Activated CD4-positive, alpha-beta T cell treated with anti-CD3 and anti-CD28 coated beads for 36 hours (primary cell): Measurements from ENCODE around the gene DDX55. TPM values are rescaled to one million over a fixed set of nuclear protein-coding genes. Genes with fewer than 3 reads are reported as not detected.
A peak's percentile ranks its signal among the peaks of the same experiment; 100 is the strongest.
"Not testable (repeated sequence)": the region's sequence is repeated elsewhere in the genome, so short reads cannot be mapped to it uniquely, and the experiment has no call there.

ENCODE experiments used
- ATAC-seq: fragments of 200-7000 bp; cut with Tn5 transposase; one replicate; pipeline ENCODE4 v1.10.0; 2021; ENCODE audit warnings: mild to moderate bottlenecking, moderate library complexity
- CTCF ChIA-PET: fragments of 350-600 bp; sonication (Branson Sonifier 250); formaldehyde crosslinking; loops from one replicate; lab custom pipeline; 2021; ENCODE audit warnings: antibody characterized with exemption; lab: Charles Lee
- POLR2A ChIA-PET: fragments of 350-600 bp; sonication (Branson Sonifier 250); formaldehyde crosslinking; loops from one replicate; lab custom pipeline; 2021; ENCODE audit warnings: antibody characterized with exemption, inconsistent platforms; lab: Charles Lee
- DNase-seq: peaks from one replicate; pipeline ENCODE4 v3.0.0-alpha.2; 2020
- H3K27ac Mint-ChIP-seq: one replicate; pipeline ENCODE4 v1.8.0; 2021; ENCODE audit warnings: mixed read lengths
- H3K27me3 Mint-ChIP-seq: one replicate; pipeline ENCODE4 v1.8.0; 2021; ENCODE audit warnings: mixed read lengths
- H3K36me3 Mint-ChIP-seq: one replicate; pipeline ENCODE4 v1.8.0; 2021; ENCODE audit warnings: low read depth, mixed read lengths
- H3K4me1 Mint-ChIP-seq: one replicate; pipeline ENCODE4 v1.8.0; 2021; ENCODE audit warnings: mixed read lengths
- H3K4me3 Mint-ChIP-seq: one replicate; pipeline ENCODE4 v1.8.0; 2021; ENCODE audit warnings: mild to moderate bottlenecking, moderate library complexity, mixed read lengths
- H3K9me3 Mint-ChIP-seq: one replicate; pipeline ENCODE4 v1.8.0; 2021; ENCODE audit warnings: low read depth, mixed read lengths
- intact Hi-C, 2 experiments: fragments of 100-400 bp; cut with DNase I in 1 of 2; cut with micrococcal nuclease in 1 of 2; formaldehyde crosslinking; loops; one replicate each; pipeline versions ENCODE4 v1.14.2 to v1.15.1; 2022 to 2024; cut with DNase I, micrococcal nuclease
- total RNA-seq, 2 experiments: library from RNA; stranded (reverse); gene quantifications; one replicate each; pipeline ENCODE4 v1.2.3, GENCODE V29; 2021

The DDX55 gene
- total RNA-seq, 2 experiments from 2014 or later = 44.3 to 49.4 TPM

GRCh38 chr12:123578829-123579228 lies 23.1 kb upstream of the DDX55 start:
- H3K36me3 Mint-ChIP-seq, POLR2A ChIA-PET, ATAC-seq, H3K9me3 Mint-ChIP-seq, H3K27ac Mint-ChIP-seq, intact Hi-C loops, CTCF ChIA-PET, H3K27me3 Mint-ChIP-seq, H3K4me3 Mint-ChIP-seq, DNase-seq: not testable (repeated sequence)
- peaks cover 12% of the 10 kb centered on the region for H3K4me1 Mint-ChIP-seq

GRCh38 chr12:123580772-123581171 lies 21.1 kb upstream of the DDX55 start:
- POLR2A ChIA-PET = no interaction called here
- Mint-ChIP-seq H3K27me3 (no peaks in the 10 kb centered on the region), H3K4me1 (peaks cover 18% of the 10 kb centered on the region), H3K9me3 (no peaks in the 10 kb centered on the region), H3K36me3 (peaks cover 7% of the 10 kb centered on the region), H3K4me3 (no peak overlapping the region), H3K27ac (no peak overlapping the region)
- no peak for ATAC-seq
- intact Hi-C loops = loop anchor here in 1 of 2 experiments (5.0 kb wide), 3 partner anchors 48 to 153 kb away; partner anchors contain the start of genes RILPL1 and SNRNP35
- DNase-seq = no peak
- CTCF ChIA-PET = interaction anchor here (1.5 to 1.8 kb wide), 2 partner anchors 121 to 311 kb away, joined by 4 read pairs; no protein-coding TSS in a partner anchor

GRCh38 chr12:123591702-123592481 lies 10.0 kb upstream of the DDX55 start:
- DNase-seq (no peak), ATAC-seq (no peak)
- POLR2A ChIA-PET = interaction anchor here (0.6 kb wide), 1 partner anchor 14 kb away, joined by 5 read pairs; no protein-coding TSS in a partner anchor
- Mint-ChIP-seq H3K9me3 (no peaks in the 10 kb centered on the region), H3K4me1 (peaks cover 34% of the 10 kb centered on the region), H3K36me3 (peaks cover 50% of the 10 kb centered on the region), H3K4me3 (no peak overlapping the region), H3K27me3 (no peaks in the 10 kb centered on the region), H3K27ac (peak overlapping the region; percentile 53)
- intact Hi-C loops = no loop called here
- CTCF ChIA-PET = no interaction called here

- ATAC-seq (no peak), DNase-seq (no peak)
- Mint-ChIP-seq H3K4me1 (peaks cover 20% of the 10 kb centered on the region), H3K27me3 (no peaks in the 10 kb centered on the region), H3K36me3 (peaks cover 44% of the 10 kb centered on the region), H3K4me3 (no peak overlapping the region), H3K9me3 (no peaks in the 10 kb centered on the region), H3K27ac (no peak overlapping the region)
- ChIA-PET POLR2A (interaction anchor here (0.7 kb wide), 1 partner anchor 249 kb away, joined by 6 read pairs; no protein-coding TSS in a partner anchor), CTCF (no interaction called here)
- intact Hi-C loops = no loop called here
These were observed 6.2 kb upstream of the DDX55 start for GRCh38 chr12:123595729-123596128.

- POLR2A ChIA-PET = no interaction called here
- DNase-seq (no peak), ATAC-seq (no peak)
- intact Hi-C loops = no loop called here
- CTCF ChIA-PET = no interaction called here
- H3K9me3 Mint-ChIP-seq = no peaks in the 10 kb centered on the region
- no peak overlapping the region for H3K27ac Mint-ChIP-seq
- peaks cover 13% of the 10 kb centered on the region for H3K4me1 Mint-ChIP-seq
- H3K36me3 Mint-ChIP-seq = peaks cover 37% of the 10 kb centered on the region
- H3K4me3 Mint-ChIP-seq = no peak overlapping the region
- H3K27me3 Mint-ChIP-seq = no peaks in the 10 kb centered on the region
These were observed 4.8 kb upstream of the DDX55 start for GRCh38 chr12:123597100-123597499.

GRCh38 chr12:123598522-123598921 lies 3.4 kb upstream of the DDX55 start:
- no peak overlapping the region for H3K4me3 Mint-ChIP-seq
- no peak overlapping the region for H3K27ac Mint-ChIP-seq
- ChIA-PET CTCF (interaction anchor here (1.0 kb wide), 1 partner anchor 8 kb away, joined by 3 read pairs; no protein-coding TSS in a partner anchor), POLR2A (no interaction called here)
- intact Hi-C loops = no loop called here
- H3K27me3 Mint-ChIP-seq = no peaks in the 10 kb centered on the region
- no peaks in the 10 kb centered on the region for H3K9me3 Mint-ChIP-seq
- H3K4me1 Mint-ChIP-seq = peaks cover 19% of the 10 kb centered on the region
- ATAC-seq = no peak
- DNase-seq = no peak
- peaks cover 38% of the 10 kb centered on the region for H3K36me3 Mint-ChIP-seq

GRCh38 chr12:123599310-123599709 lies 2.6 kb upstream of the DDX55 start:
- Mint-ChIP-seq H3K27ac (peak overlapping the region; percentile 4), H3K36me3 (peaks cover 41% of the 10 kb centered on the region), H3K4me3 (peak overlapping the region; percentile 10), H3K9me3 (no peaks in the 10 kb centered on the region), H3K4me1 (peaks cover 27% of the 10 kb centered on the region), H3K27me3 (no peaks in the 10 kb centered on the region)
- intact Hi-C loops = no loop called here
- CTCF ChIA-PET = no interaction called here
- DNase-seq (no peak), ATAC-seq (no peak)
- POLR2A ChIA-PET = no interaction called here

GRCh38 chr12:123599721-123600120 lies 2.2 kb upstream of the DDX55 start:
- peaks cover 29% of the 10 kb centered on the region for H3K4me1 Mint-ChIP-seq
- ChIA-PET CTCF (interaction anchor here (1.0 kb wide), 1 partner anchor 10 kb away, joined by 3 read pairs; no protein-coding TSS in a partner anchor), POLR2A (interaction anchor here (0.6 kb wide), 1 partner anchor 112 kb away, joined by 5 read pairs; no protein-coding TSS in a partner anchor)
- H3K4me3 Mint-ChIP-seq = peak overlapping the region; percentile 24
- H3K27me3 Mint-ChIP-seq = no peaks in the 10 kb centered on the region
- H3K9me3 Mint-ChIP-seq = no peaks in the 10 kb centered on the region
- DNase-seq (no peak), ATAC-seq (no peak)
- H3K36me3 Mint-ChIP-seq = peaks cover 43% of the 10 kb centered on the region
- intact Hi-C loops = loop anchor here (5.0 kb wide), 2 partner anchors 113 to 367 kb away; partner anchors contain the start of genes ATP6V0A2 (in 1 of the 2), MPHOSPH9 (in 1 of the 2) and MTRFR (in 1 of the 2)
- H3K27ac Mint-ChIP-seq = no peak overlapping the region

- ChIA-PET POLR2A (interaction anchor here (0.7 to 1.7 kb wide), 3 partner anchors 20 to 370 kb away, joined by 3 to 4 read pairs (median 3); partner anchors contain the start of genes MPHOSPH9 and MTRFR), CTCF (interaction anchor here (0.6 to 1.6 kb wide), 6 partner anchors 14 to 250 kb away, joined by 3 to 6 read pairs (median 3); partner anchors contain the start of gene TMED2)
- H3K4me1 Mint-ChIP-seq = peaks cover 41% of the 10 kb centered on the region
- ATAC-seq = peak; percentile 16
- H3K27ac Mint-ChIP-seq = peak overlapping the region; percentile 85
- intact Hi-C loops = loop anchor here (1.0 to 5.0 kb wide), 10 partner anchors 18 to 370 kb away; partner anchors contain the start of genes ATP6V0A2 (in 2 of the 2), EIF2B1 (in 2 of the 2), GTF2H3 (in 2 of the 2) and TMED2 (in 2 of the 2)
- no peaks in the 10 kb centered on the region for H3K9me3 Mint-ChIP-seq
- H3K36me3 Mint-ChIP-seq = peaks cover 45% of the 10 kb centered on the region
- peak overlapping the region; percentile 85 for H3K4me3 Mint-ChIP-seq
- peak; percentile 40 for DNase-seq
- no peaks in the 10 kb centered on the region for H3K27me3 Mint-ChIP-seq
These were observed 824 bp downstream of the DDX55 start for GRCh38 chr12:123602651-123603195.

- DNase-seq, H3K27me3 Mint-ChIP-seq, ATAC-seq, H3K9me3 Mint-ChIP-seq: not testable (repeated sequence)
- ChIA-PET POLR2A (interaction anchor here (0.7 kb wide), 1 partner anchor 162 kb away, joined by 3 read pairs; no protein-coding TSS in a partner anchor), CTCF (interaction anchor here (0.6 to 1.9 kb wide), 4 partner anchors 23 to 323 kb away, joined by 3 to 8 read pairs (median 4); no protein-coding TSS in a partner anchor)
- intact Hi-C loops = loop anchor here (2.0 to 5.0 kb wide), 3 partner anchors 67 to 371 kb away; partner anchors contain the start of genes ATP6V0A2 (in 1 of the 2), MPHOSPH9 (in 1 of the 2), MTRFR (in 1 of the 2) and TCTN2 (in 1 of the 2)
- Mint-ChIP-seq H3K4me1 (peaks cover 41% of the 10 kb centered on the region), H3K4me3 (peak overlapping the region; percentile 85), H3K27ac (peak overlapping the region; percentile 35), H3K36me3 (peaks cover 50% of the 10 kb centered on the region)
These were observed 1.6 kb downstream of the DDX55 start for GRCh38 chr12:123603495-123603894.

GRCh38 chr12:123607756-123608155 lies 5.9 kb downstream of the DDX55 start:
- POLR2A ChIA-PET = no interaction called here
- no peaks in the 10 kb centered on the region for H3K9me3 Mint-ChIP-seq
- no peak overlapping the region for H3K27ac Mint-ChIP-seq
- ATAC-seq (no peak), DNase-seq (no peak)
- H3K4me3 Mint-ChIP-seq = no peak overlapping the region
- intact Hi-C loops = no loop called here
- peaks cover 27% of the 10 kb centered on the region for H3K4me1 Mint-ChIP-seq
- H3K36me3 Mint-ChIP-seq = peaks cover 70% of the 10 kb centered on the region
- H3K27me3 Mint-ChIP-seq = no peaks in the 10 kb centered on the region
- CTCF ChIA-PET = no interaction called here
